Measurements from ENCODE around the gene PAMR1. TPM values are rescaled to one million over a fixed set of nuclear protein-coding genes. Genes with fewer than 3 reads are reported as not detected.

The PAMR1 gene
- total and polyA plus RNA-seq, 10 of the 15 experiments (the other 5 are each of a cell fraction or from before 2014, with no cell fraction given), result 0.04 TPM; not detected in 9

DNA sequence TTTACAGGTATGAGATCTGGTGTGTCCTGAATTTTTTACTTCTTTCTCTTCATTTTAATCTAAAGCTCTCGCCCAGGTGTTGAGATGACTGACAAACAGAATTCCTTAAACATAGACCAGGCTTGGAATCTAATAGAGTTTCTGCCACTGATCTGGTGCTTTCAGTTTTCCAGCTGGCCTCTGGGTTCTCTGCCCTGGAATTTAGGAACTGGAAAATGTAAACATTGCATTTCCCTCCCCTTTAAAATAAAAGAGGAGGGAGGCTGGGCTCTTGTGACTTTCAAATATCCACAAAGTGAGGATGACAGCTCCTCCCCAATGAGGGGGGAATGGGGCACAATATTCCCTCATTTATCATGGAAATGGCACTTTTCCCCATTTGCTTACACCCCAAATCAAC is 5.0 kb downstream of the PAMR1 start:
- ChIA-PET RAD21 (ENCODE audit: unreplicated experiment) (no interaction called here), CTCF (no interaction called here), POLR2A (no interaction called here), SMC1A (ENCODE audit: uncharacterized antibody, unreplicated experiment) (no interaction called here)
- no peaks in the 10 kb centered on the region for H3K4me1 ChIP-seq (ENCODE audit: control insufficient read depth, insufficient read depth, low read length)
- H4K20me1 ChIP-seq (ENCODE audit: control insufficient read depth, insufficient read depth), result no peaks in the 10 kb centered on the region
- DNase-seq (ENCODE audit: low read depth, low spot score) (no peak), ATAC-seq (no peak), FAIRE-seq (no peak)
- intact Hi-C loops (cut with micrococcal nuclease; ENCODE audit: unreplicated experiment) (no loop called here), in situ Hi-C loops (cut with MboI) (no loop called here)
- H3K79me2 ChIP-seq (ENCODE audit: control insufficient read depth, insufficient read depth, low read length), result no peaks in the 10 kb centered on the region
- H3K9ac ChIP-seq (ENCODE audit: control insufficient read depth, insufficient read depth, low read length), result no peak overlapping the region
- WGBS (ENCODE audit: insufficient coverage, insufficient replicate concordance, low lambda C conversion rate, missing lambda C conversion rate), result 0% methylated on average over 1 of the region's 1 CpG
- H2AFZ ChIP-seq (ENCODE audit: control insufficient read depth, low read depth, low read length), result no peak overlapping the region
- no TSS peak for BruUV-seq (replicated peaks)
- peaks cover under 1 to 17% of the 10 kb centered on the region in 2 experiments for H3K27me3 ChIP-seq (replicated peaks in 1 of 2; ENCODE audit: control insufficient read depth in 2 of 2, insufficient read depth in 2 of 2, low read length in 1 of 2)
- H3K36me3 ChIP-seq (ENCODE audit: control insufficient read depth in 2 of 2, insufficient read depth in 2 of 2, low read length in 1 of 2), result no peaks in the 10 kb centered on the region
- H3K4me2 ChIP-seq (ENCODE audit: control insufficient read depth, insufficient read depth), result no peak overlapping the region
- H3K9me3 ChIP-seq (replicated peaks; ENCODE audit: control insufficient read depth, insufficient read depth, low read length), result no peaks in the 10 kb centered on the region
- H3K27ac ChIP-seq (ENCODE audit: control insufficient read depth, insufficient read depth), result no peak overlapping the region
- TF ChIP-seq GATAD2B (conservative IDR thresholded peaks at IDR 0.05; ENCODE audit: low read depth) (no peak), TBL1XR1 (IDR thresholded peaks at IDR 0.05; ENCODE audit: low read depth, low read length) (no peak), SP1 (IDR thresholded peaks at IDR 0.05; ENCODE audit: low read depth, low read length) (no peak), KAT2A (conservative IDR thresholded peaks at IDR 0.05; ENCODE audit: control insufficient read depth, low read depth, low read length) (no peak), SIN3A (IDR thresholded peaks at IDR 0.05; ENCODE audit: low read depth, low read length) (no peak), RFX5 (IDR thresholded peaks at IDR 0.05; ENCODE audit: low read depth, low read length) (no peak), MXI1 (IDR thresholded peaks at IDR 0.05; ENCODE audit: low read depth, low read length) (no peak), ZNF24 (IDR thresholded peaks at IDR 0.05) (no peak), PML (IDR thresholded peaks at IDR 0.05; ENCODE audit: low read length) (no peak), LARP7 (IDR thresholded peaks at IDR 0.05) (no peak), EP300 (IDR thresholded peaks at IDR 0.05; ENCODE audit: borderline replicate concordance in 1 of 2, control insufficient read depth in 1 of 2, low read depth in 2 of 2, low read length in 2 of 2) (no peak), TAF1 (IDR thresholded peaks at IDR 0.05; ENCODE audit: borderline replicate concordance, low read depth, low read length) (no peak), NFXL1 (IDR thresholded peaks at IDR 0.05; ENCODE audit: borderline replicate concordance) (no peak), YBX1 (IDR thresholded peaks at IDR 0.05) (no peak), ASH2L (IDR thresholded peaks at IDR 0.05; ENCODE audit: borderline replicate concordance, low read depth) (no peak), JUNB (IDR thresholded peaks at IDR 0.05) (no peak), FOXM1 (IDR thresholded peaks at IDR 0.05; ENCODE audit: low read depth, low read length) (no peak), RELA (IDR thresholded peaks at IDR 0.05; ENCODE audit: borderline replicate concordance, partially characterized antibody) (no peak)
- TF ChIP-seq, protein P1, sequence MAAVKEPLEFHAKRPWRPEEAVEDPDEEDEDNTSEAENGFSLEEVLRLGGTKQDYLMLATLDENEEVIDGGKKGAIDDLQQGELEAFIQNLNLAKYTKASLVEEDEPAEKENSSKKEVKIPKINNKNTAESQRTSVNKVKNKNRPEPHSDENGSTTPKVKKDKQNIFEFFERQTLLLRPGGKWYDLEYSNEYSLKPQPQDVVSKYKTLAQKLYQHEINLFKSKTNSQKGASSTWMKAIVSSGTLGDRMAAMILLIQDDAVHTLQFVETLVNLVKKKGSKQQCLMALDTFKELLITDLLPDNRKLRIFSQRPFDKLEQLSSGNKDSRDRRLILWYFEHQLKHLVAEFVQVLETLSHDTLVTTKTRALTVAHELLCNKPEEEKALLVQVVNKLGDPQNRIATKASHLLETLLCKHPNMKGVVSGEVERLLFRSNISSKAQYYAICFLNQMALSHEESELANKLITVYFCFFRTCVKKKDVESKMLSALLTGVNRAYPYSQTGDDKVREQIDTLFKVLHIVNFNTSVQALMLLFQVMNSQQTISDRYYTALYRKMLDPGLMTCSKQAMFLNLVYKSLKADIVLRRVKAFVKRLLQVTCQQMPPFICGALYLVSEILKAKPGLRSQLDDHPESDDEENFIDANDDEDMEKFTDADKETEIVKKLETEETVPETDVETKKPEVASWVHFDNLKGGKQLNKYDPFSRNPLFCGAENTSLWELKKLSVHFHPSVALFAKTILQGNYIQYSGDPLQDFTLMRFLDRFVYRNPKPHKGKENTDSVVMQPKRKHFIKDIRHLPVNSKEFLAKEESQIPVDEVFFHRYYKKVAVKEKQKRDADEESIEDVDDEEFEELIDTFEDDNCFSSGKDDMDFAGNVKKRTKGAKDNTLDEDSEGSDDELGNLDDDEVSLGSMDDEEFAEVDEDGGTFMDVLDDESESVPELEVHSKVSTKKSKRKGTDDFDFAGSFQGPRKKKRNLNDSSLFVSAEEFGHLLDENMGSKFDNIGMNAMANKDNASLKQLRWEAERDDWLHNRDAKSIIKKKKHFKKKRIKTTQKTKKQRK (IDR thresholded peaks at IDR 0.05; ENCODE audit: low read depth, low read length), result no peak
- TF ChIP-seq, protein P2, sequence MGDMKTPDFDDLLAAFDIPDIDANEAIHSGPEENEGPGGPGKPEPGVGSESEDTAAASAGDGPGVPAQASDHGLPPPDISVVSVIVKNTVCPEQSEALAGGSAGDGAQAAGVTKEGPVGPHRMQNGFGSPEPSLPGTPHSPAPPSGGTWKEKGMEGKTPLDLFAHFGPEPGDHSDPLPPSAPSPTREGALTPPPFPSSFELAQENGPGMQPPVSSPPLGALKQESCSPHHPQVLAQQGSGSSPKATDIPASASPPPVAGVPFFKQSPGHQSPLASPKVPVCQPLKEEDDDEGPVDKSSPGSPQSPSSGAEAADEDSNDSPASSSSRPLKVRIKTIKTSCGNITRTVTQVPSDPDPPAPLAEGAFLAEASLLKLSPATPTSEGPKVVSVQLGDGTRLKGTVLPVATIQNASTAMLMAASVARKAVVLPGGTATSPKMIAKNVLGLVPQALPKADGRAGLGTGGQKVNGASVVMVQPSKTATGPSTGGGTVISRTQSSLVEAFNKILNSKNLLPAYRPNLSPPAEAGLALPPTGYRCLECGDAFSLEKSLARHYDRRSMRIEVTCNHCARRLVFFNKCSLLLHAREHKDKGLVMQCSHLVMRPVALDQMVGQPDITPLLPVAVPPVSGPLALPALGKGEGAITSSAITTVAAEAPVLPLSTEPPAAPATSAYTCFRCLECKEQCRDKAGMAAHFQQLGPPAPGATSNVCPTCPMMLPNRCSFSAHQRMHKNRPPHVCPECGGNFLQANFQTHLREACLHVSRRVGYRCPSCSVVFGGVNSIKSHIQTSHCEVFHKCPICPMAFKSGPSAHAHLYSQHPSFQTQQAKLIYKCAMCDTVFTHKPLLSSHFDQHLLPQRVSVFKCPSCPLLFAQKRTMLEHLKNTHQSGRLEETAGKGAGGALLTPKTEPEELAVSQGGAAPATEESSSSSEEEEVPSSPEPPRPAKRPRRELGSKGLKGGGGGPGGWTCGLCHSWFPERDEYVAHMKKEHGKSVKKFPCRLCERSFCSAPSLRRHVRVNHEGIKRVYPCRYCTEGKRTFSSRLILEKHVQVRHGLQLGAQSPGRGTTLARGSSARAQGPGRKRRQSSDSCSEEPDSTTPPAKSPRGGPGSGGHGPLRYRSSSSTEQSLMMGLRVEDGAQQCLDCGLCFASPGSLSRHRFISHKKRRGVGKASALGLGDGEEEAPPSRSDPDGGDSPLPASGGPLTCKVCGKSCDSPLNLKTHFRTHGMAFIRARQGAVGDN (IDR thresholded peaks at IDR 0.05), result no peak
- H3K4me3 ChIP-seq, result no peak overlapping the region
